ENCODE data around the gene YLPM1.

YLPM1 gene

GRCh38 chr14:74858022-74858421, 94.9 kb downstream of the YLPM1 start:
- peaks cover 16% of the 10 kb centered on the region for H3K4me1 ChIP-seq (ENCODE audit: control insufficient read depth, insufficient read depth, low read length)
- no peak overlapping the region for H3K27ac ChIP-seq (ENCODE audit: low read length)
- H3K9me3 ChIP-seq (ENCODE audit: control insufficient read depth in 2 of 2, low read length in 2 of 2): no peaks in the 10 kb centered on the region
- no peak overlapping the region for H3K4me3 ChIP-seq (ENCODE audit: low read length in 2 of 2)
- H3K36me3 ChIP-seq (ENCODE audit: control insufficient read depth in 2 of 2, insufficient read depth in 2 of 2, low read length in 2 of 2): no peaks in the 10 kb centered on the region
- no peaks in the 10 kb centered on the region for H3K27me3 ChIP-seq (ENCODE audit: control insufficient read depth in 1 of 2, insufficient read depth in 2 of 2, low read length in 2 of 2)
- H3K9ac ChIP-seq (ENCODE audit: low read length in 2 of 2): no peak overlapping the region

GRCh38 chr14:74859757-74860552, 96.8 kb downstream of the YLPM1 start:
- Histone ChIP-seq H3K4me1 (ENCODE audit: control insufficient read depth, insufficient read depth, low read length) (peaks cover 3% of the 10 kb centered on the region), H3K9ac (ENCODE audit: low read length in 2 of 2) (peak overlapping the region in 1 of 2 donors; percentile 2), H3K36me3 (ENCODE audit: control insufficient read depth in 2 of 2, insufficient read depth in 2 of 2, low read length in 2 of 2) (no peaks in the 10 kb centered on the region), H3K27ac (ENCODE audit: low read length) (no peak overlapping the region), H3K9me3 (ENCODE audit: control insufficient read depth in 2 of 2, low read length in 2 of 2) (no peaks in the 10 kb centered on the region), H3K27me3 (ENCODE audit: control insufficient read depth in 1 of 2, insufficient read depth in 2 of 2, low read length in 2 of 2) (no peaks in the 10 kb centered on the region), H3K4me3 (ENCODE audit: low read length in 2 of 2) (no peak overlapping the region)

- Histone ChIP-seq H3K27me3 (ENCODE audit: control insufficient read depth in 1 of 2, insufficient read depth in 2 of 2, low read length in 2 of 2) (no peaks in the 10 kb centered on the region), H3K9me3 (ENCODE audit: control insufficient read depth in 2 of 2, low read length in 2 of 2) (no peaks in the 10 kb centered on the region), H3K27ac (ENCODE audit: low read length) (no peak overlapping the region), H3K4me3 (ENCODE audit: low read length in 2 of 2) (no peak overlapping the region), H3K4me1 (ENCODE audit: control insufficient read depth, insufficient read depth, low read length) (peaks cover 3% of the 10 kb centered on the region), H3K36me3 (ENCODE audit: control insufficient read depth in 2 of 2, insufficient read depth in 2 of 2, low read length in 2 of 2) (no peaks in the 10 kb centered on the region), H3K9ac (ENCODE audit: low read length in 2 of 2) (peak overlapping the region in 1 of 2 donors; percentile 24)
These were observed 98.0 kb downstream of the YLPM1 start for GRCh38 chr14:74860899-74861733.

GRCh38 chr14:74861734-74862090, 98.6 kb downstream of the YLPM1 start:
- no peak overlapping the region for H3K27ac ChIP-seq (ENCODE audit: low read length)
- no peak overlapping the region for H3K9ac ChIP-seq (ENCODE audit: low read length in 2 of 2)
- no peaks in the 10 kb centered on the region for H3K36me3 ChIP-seq (ENCODE audit: control insufficient read depth in 2 of 2, insufficient read depth in 2 of 2, low read length in 2 of 2)

GRCh38 chr14:74863274-74863673, 100.2 kb downstream of the YLPM1 start:
- no peak overlapping the region for H3K9ac ChIP-seq (ENCODE audit: low read length in 2 of 2)
- H3K36me3 ChIP-seq (ENCODE audit: control insufficient read depth in 2 of 2, insufficient read depth in 2 of 2, low read length in 2 of 2): no peaks in the 10 kb centered on the region
- no peaks in the 10 kb centered on the region for H3K27me3 ChIP-seq (ENCODE audit: control insufficient read depth in 1 of 2, insufficient read depth in 2 of 2, low read length in 2 of 2)
- H3K4me3 ChIP-seq (ENCODE audit: low read length in 2 of 2): no peak overlapping the region
- H3K27ac ChIP-seq (ENCODE audit: low read length): no peak overlapping the region
- H3K9me3 ChIP-seq (ENCODE audit: control insufficient read depth in 2 of 2, low read length in 2 of 2): no peaks in the 10 kb centered on the region
- peaks cover 3% of the 10 kb centered on the region for H3K4me1 ChIP-seq (ENCODE audit: control insufficient read depth, insufficient read depth, low read length)

More at GRCh38 chr14:74861734-74862090, 98.6 kb downstream of the YLPM1 start:
- H3K4me3 ChIP-seq (ENCODE audit: low read length in 2 of 2): no peak overlapping the region
- peaks cover 3% of the 10 kb centered on the region for H3K4me1 ChIP-seq (ENCODE audit: control insufficient read depth, insufficient read depth, low read length)
- no peaks in the 10 kb centered on the region for H3K9me3 ChIP-seq (ENCODE audit: control insufficient read depth in 2 of 2, low read length in 2 of 2)
- no peaks in the 10 kb centered on the region for H3K27me3 ChIP-seq (ENCODE audit: control insufficient read depth in 1 of 2, insufficient read depth in 2 of 2, low read length in 2 of 2)

- no peak overlapping the region for H3K27ac ChIP-seq (ENCODE audit: low read length)
- no peak overlapping the region for H3K4me3 ChIP-seq (ENCODE audit: low read length in 2 of 2)
- H3K9me3 ChIP-seq (ENCODE audit: control insufficient read depth in 2 of 2, low read length in 2 of 2): no peaks in the 10 kb centered on the region
- no peaks in the 10 kb centered on the region for H3K36me3 ChIP-seq (ENCODE audit: control insufficient read depth in 2 of 2, insufficient read depth in 2 of 2, low read length in 2 of 2)
- H3K27me3 ChIP-seq (ENCODE audit: control insufficient read depth in 1 of 2, insufficient read depth in 2 of 2, low read length in 2 of 2): no peaks in the 10 kb centered on the region
- H3K9ac ChIP-seq (ENCODE audit: low read length in 2 of 2): no peak overlapping the region
- peaks cover 3% of the 10 kb centered on the region for H3K4me1 ChIP-seq (ENCODE audit: control insufficient read depth, insufficient read depth, low read length)
These were observed 101.1 kb downstream of the YLPM1 start for GRCh38 chr14:74864198-74864597.

GRCh38 chr14:74865156-74865555, 102.0 kb downstream of the YLPM1 start:
- H3K4me1 ChIP-seq (ENCODE audit: control insufficient read depth, insufficient read depth, low read length): peaks cover 3% of the 10 kb centered on the region
- H3K27ac ChIP-seq (ENCODE audit: low read length): no peak overlapping the region
- no peaks in the 10 kb centered on the region for H3K27me3 ChIP-seq (ENCODE audit: control insufficient read depth in 1 of 2, insufficient read depth in 2 of 2, low read length in 2 of 2)
- H3K4me3 ChIP-seq (ENCODE audit: low read length in 2 of 2): no peak overlapping the region
- no peaks in the 10 kb centered on the region for H3K36me3 ChIP-seq (ENCODE audit: control insufficient read depth in 2 of 2, insufficient read depth in 2 of 2, low read length in 2 of 2)
- H3K9me3 ChIP-seq (ENCODE audit: control insufficient read depth in 2 of 2, low read length in 2 of 2): no peaks in the 10 kb centered on the region
- H3K9ac ChIP-seq (ENCODE audit: low read length in 2 of 2): no peak overlapping the region

- no peaks in the 10 kb centered on the region for H3K27me3 ChIP-seq (ENCODE audit: control insufficient read depth in 1 of 2, insufficient read depth in 2 of 2, low read length in 2 of 2)
- H3K27ac ChIP-seq (ENCODE audit: low read length): no peak overlapping the region
These were observed 103.7 kb downstream of the YLPM1 start for GRCh38 chr14:74866708-74867389.

GRCh38 chr14:74867673-74868072, 104.6 kb downstream of the YLPM1 start:
- no peaks in the 10 kb centered on the region for H3K27me3 ChIP-seq (ENCODE audit: control insufficient read depth in 1 of 2, insufficient read depth in 2 of 2, low read length in 2 of 2)
- no peaks in the 10 kb centered on the region for H3K36me3 ChIP-seq (ENCODE audit: control insufficient read depth in 2 of 2, insufficient read depth in 2 of 2, low read length in 2 of 2)
- H3K9me3 ChIP-seq (ENCODE audit: control insufficient read depth in 2 of 2, low read length in 2 of 2): no peaks in the 10 kb centered on the region
- no peak overlapping the region for H3K27ac ChIP-seq (ENCODE audit: low read length)
- no peaks in the 10 kb centered on the region for H3K4me1 ChIP-seq (ENCODE audit: control insufficient read depth, insufficient read depth, low read length)
- no peak overlapping the region for H3K9ac ChIP-seq (ENCODE audit: low read length in 2 of 2)
- H3K4me3 ChIP-seq (ENCODE audit: low read length in 2 of 2): no peak overlapping the region

More at GRCh38 chr14:74866708-74867389, 103.7 kb downstream of the YLPM1 start:
- H3K4me1 ChIP-seq (ENCODE audit: control insufficient read depth, insufficient read depth, low read length): no peaks in the 10 kb centered on the region
- no peak overlapping the region for H3K9ac ChIP-seq (ENCODE audit: low read length in 2 of 2)
- H3K9me3 ChIP-seq (ENCODE audit: control insufficient read depth in 2 of 2, low read length in 2 of 2): no peaks in the 10 kb centered on the region
- H3K36me3 ChIP-seq (ENCODE audit: control insufficient read depth in 2 of 2, insufficient read depth in 2 of 2, low read length in 2 of 2): no peaks in the 10 kb centered on the region
- H3K4me3 ChIP-seq (ENCODE audit: low read length in 2 of 2): no peak overlapping the region

GRCh38 chr14:74868739-74869138, 105.6 kb downstream of the YLPM1 start:
- H3K4me1 ChIP-seq (ENCODE audit: control insufficient read depth, insufficient read depth, low read length): no peaks in the 10 kb centered on the region
- no peak overlapping the region for H3K4me3 ChIP-seq (ENCODE audit: low read length in 2 of 2)
- H3K27me3 ChIP-seq (ENCODE audit: control insufficient read depth in 1 of 2, insufficient read depth in 2 of 2, low read length in 2 of 2): no peaks in the 10 kb centered on the region
- no peak overlapping the region for H3K9ac ChIP-seq (ENCODE audit: low read length in 2 of 2)
- no peaks in the 10 kb centered on the region for H3K9me3 ChIP-seq (ENCODE audit: control insufficient read depth in 2 of 2, low read length in 2 of 2)
- no peak overlapping the region for H3K27ac ChIP-seq (ENCODE audit: low read length)
- H3K36me3 ChIP-seq (ENCODE audit: control insufficient read depth in 2 of 2, insufficient read depth in 2 of 2, low read length in 2 of 2): no peaks in the 10 kb centered on the region
